A549 (cell line): ENCODE data around the gene NFATC4. TPM values are rescaled to one million over a fixed set of nuclear protein-coding genes. Genes with fewer than 3 reads are reported as not detected.

Source experiments
- ATAC-seq, 2 experiments: fragments of 200-7000 bp in 1 of 2; fragments of >200 bp in 1 of 2; cut with Nextera tagmentation in 1 of 2; cut with Tn5 transposase in 1 of 2; 3 replicates each; pipeline versions ENCODE4 v1.8.0 to v1.9.1; 2018 to 2020; ENCODE audit warnings: mild to moderate bottlenecking in 1 of 2, moderate library complexity in 1 of 2
- CTCF ChIA-PET: fragments of 300-600 bp; sonication (Branson Sonifier 250); formaldehyde crosslinking; extraction: SDS; loops from one replicate; lab custom pipeline; 2021; ENCODE audit warnings: antibody characterized with exemption, inconsistent platforms; lab: Yijun Ruan, JAX
- POLR2A ChIA-PET: fragments of 350-600 bp; formaldehyde crosslinking; extraction: SDS; loops from one replicate; lab custom pipeline; 2021; ENCODE audit warnings: antibody characterized with exemption, inconsistent platforms; lab: Yijun Ruan, JAX
- DNase-seq, 2 experiments: peaks; one replicate each; pipeline versions ENCODE4 v3.0.0 to v3.0.0-alpha.2; 2011 to 2016; ENCODE audit warnings: low read depth in 1 of 2, low spot score in 1 of 2
- FAIRE-seq: peaks from 2 replicates; lab custom pipeline; 2011; peaks lifted over from hg19 to GRCh38; lab: Jason Lieb, UNC
- H3K27ac ChIP-seq, 2 experiments: fragments of >200 bp; sonication (Bioruptor Twin); formaldehyde crosslinking; 3 replicates each; pipeline ENCODE4 v1.5.1; 2016 to 2017
- H3K4me1 ChIP-seq: fragments of >200 bp; sonication (Bioruptor Twin); formaldehyde crosslinking; 3 replicates; pipeline ENCODE4 v1.6.1; 2016
- H3K4me2 ChIP-seq: fragments of >200 bp; sonication (Bioruptor Twin); formaldehyde crosslinking; 3 replicates; pipeline ENCODE4 v1.6.1; 2016
- H3K4me3 ChIP-seq: fragments of >200 bp; sonication (Bioruptor Twin); formaldehyde crosslinking; 3 replicates; pipeline ENCODE4 v1.5.1; 2016
- H3K9me3 ChIP-seq: fragments of >200 bp; sonication (Bioruptor Twin); formaldehyde crosslinking; 3 replicates; pipeline ENCODE4 v1.6.1; 2016
- BHLHE40 ChIP-seq: IDR thresholded peaks from 2 replicates; pipeline ENCODE4 v1.6.1; 2012; ENCODE audit warnings: low read depth, low read length, inconsistent platforms
- E2F6 ChIP-seq: IDR thresholded peaks from 2 replicates; pipeline ENCODE4 v1.6.1; 2012; ENCODE audit warnings: low read depth, borderline replicate concordance
- EP300 ChIP-seq, 2 experiments: fragments of >200 bp; sonication (Bioruptor Twin); formaldehyde crosslinking; IDR thresholded peaks; 2 replicates in 1 of 2; 3 replicates in 1 of 2; pipeline ENCODE4 v1.6.1; 2016 to 2017
- FOXS1 ChIP-seq: fragments of 250-450 bp; sonication (Bioruptor Pico); IDR thresholded peaks from 2 replicates; pipeline ENCODE4 v1.5.0; 2020; ENCODE audit warnings: mild to moderate bottlenecking, moderate library complexity
- GATA3 ChIP-seq: IDR thresholded peaks from 2 replicates; pipeline ENCODE4 v1.6.1; 2012; ENCODE audit warnings: borderline replicate concordance
- MAFK ChIP-seq: fragments of 450-650 bp; IDR thresholded peaks from 2 replicates; pipeline ENCODE4 v1.6.1; 2014; ENCODE audit not compliant: partially characterized antibody
- SMC3 ChIP-seq: fragments of >200 bp; sonication (Bioruptor Twin); formaldehyde crosslinking; IDR thresholded peaks from 3 replicates; pipeline ENCODE4 v1.6.1; 2018; ENCODE audit warnings: inconsistent platforms
- SREBF2 ChIP-seq: fragments of 450-650 bp; IDR thresholded peaks from 2 replicates; pipeline ENCODE4 v1.6.1; 2014; ENCODE audit warnings: mild to moderate bottlenecking, moderate library complexity
- ZC3H11A ChIP-seq: fragments of 450-650 bp; IDR thresholded peaks from 2 replicates; pipeline ENCODE4 v1.6.1; 2014; ENCODE audit warnings: antibody characterized with exemption, mild to moderate bottlenecking
- ZNF302 ChIP-seq: fragments of 250-450 bp; sonication (Bioruptor Pico); IDR thresholded peaks from 2 replicates; pipeline ENCODE4 v1.9.0; 2021; ENCODE audit warnings: inconsistent platforms, mild to moderate bottlenecking, moderate library complexity
- WGBS: methylation state at CpG from one replicate; pipeline ENCODE4 v1.1.6; 2017; ENCODE audit errors: missing lambda C conversion rate; 5-methylcytosine and 5-hydroxymethylcytosine counted together
- polyA plus RNA-seq, 4 experiments: library from polyadenylated mRNA; depleted of rRNA in 3 of 4; stranded (reverse); fragments of >200 nt; fragmentation: RNase III in 1 of 4; extraction: RNeasy Plus Mini Kit Qiagen cat#74134 plus additional on column Dnase treatment in 1 of 4; gene quantifications; 2 replicates in 3 of 4; 3 replicates in 1 of 4; pipeline ENCODE4 v1.2.3, GENCODE V29; 2011 to 2017
- TF ChIP-seq, protein P1 (sequence below): fragments of >200 bp; sonication (Bioruptor Twin); formaldehyde crosslinking; IDR thresholded peaks from 2 replicates; pipeline ENCODE4 v1.6.1; 2016
- TF ChIP-seq, protein P2 (sequence below): fragments of >200 bp; sonication (Bioruptor Twin); formaldehyde crosslinking; IDR thresholded peaks from 3 replicates; pipeline ENCODE4 v1.5.1; 2016
- TF ChIP-seq, protein P3 (sequence below): fragments of >200 bp; sonication (Bioruptor Twin); formaldehyde crosslinking; IDR thresholded peaks from 3 replicates; pipeline ENCODE4 v1.6.1; 2016
- TF ChIP-seq, protein P4 (sequence below): IDR thresholded peaks from 2 replicates; pipeline ENCODE4 v1.6.1; 2012
- TF ChIP-seq, protein P5 (sequence below): IDR thresholded peaks from 2 replicates; pipeline ENCODE4 v1.6.1; 2012

Gene NFATC4
- polyA plus RNA-seq, 2 of the 4 experiments (the other 2 are of a cell fraction) = 0.04 to 0.32 TPM

DNA sequence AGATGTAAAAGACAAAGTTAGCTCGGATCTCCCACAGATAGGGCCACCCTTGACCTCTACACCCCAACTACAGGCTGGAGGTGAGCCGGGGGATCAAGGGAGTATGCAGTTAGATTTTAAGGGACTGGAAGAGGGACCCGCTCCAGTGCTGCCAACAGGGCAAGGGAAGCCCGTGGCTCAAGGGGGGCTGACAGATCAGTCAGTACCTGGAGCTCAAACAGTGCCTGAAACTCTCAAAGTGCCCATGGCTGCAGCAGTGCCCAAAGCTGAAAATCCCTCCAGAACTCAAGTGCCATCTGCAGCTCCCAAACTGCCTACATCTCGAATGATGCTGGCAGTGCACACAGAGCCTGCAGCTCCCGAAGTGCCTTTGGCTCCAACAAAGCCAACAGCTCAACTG lies 41.2 kb downstream of the NFATC4 start:
- no peak overlapping the region for H3K4me2 ChIP-seq
- ChIA-PET CTCF (interaction anchor here (0.7 to 16.5 kb wide), 11 partner anchors 9 to 103 kb away, joined by 3 to 254 read pairs (median 3); partner anchors contain the start of genes ADCY4, CBLN3, KHNYN and RIPK3), POLR2A (interaction anchor here (1.1 to 1.6 kb wide), 2 partner anchors 21 to 43 kb away, joined by 3 to 8 read pairs; partner anchors contain the start of genes CBLN3 and KHNYN)
- H3K4me1 ChIP-seq = no peaks in the 10 kb centered on the region
- H3K4me3 ChIP-seq = no peak overlapping the region
- no peak for ATAC-seq
- no peak for DNase-seq
- H3K27ac ChIP-seq = no peak overlapping the region
- WGBS = 37% methylated on average over 6 of the region's 6 CpGs
- TF ChIP-seq BHLHE40 (no peak), SMC3 (no peak), SREBF2 (no peak)
- TF ChIP-seq, protein P1, sequence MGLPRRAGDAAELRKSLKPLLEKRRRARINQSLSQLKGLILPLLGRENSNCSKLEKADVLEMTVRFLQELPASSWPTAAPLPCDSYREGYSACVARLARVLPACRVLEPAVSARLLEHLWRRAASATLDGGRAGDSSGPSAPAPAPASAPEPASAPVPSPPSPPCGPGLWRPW = no peak
- no peak for FAIRE-seq
- H3K9me3 ChIP-seq = no peaks in the 10 kb centered on the region

GRCh38 chr14:24409956-24410355 lies 42.0 kb downstream of the NFATC4 start:
- DNase-seq (no peak), ATAC-seq (no peak), FAIRE-seq (no peak)
- Histone ChIP-seq H3K4me3 (no peak overlapping the region), H3K9me3 (no peaks in the 10 kb centered on the region), H3K27ac (no peak overlapping the region), H3K4me2 (no peak overlapping the region), H3K4me1 (no peaks in the 10 kb centered on the region)
- no peak for TF ChIP-seq BHLHE40
- no peak for TF ChIP-seq FOXS1 (CRISPR knock-in tag)
- no peak for TF ChIP-seq E2F6
- TF ChIP-seq ZNF302 (CRISPR knock-in tag) = no peak
- no peak for TF ChIP-seq SREBF2
- TF ChIP-seq ZC3H11A = no peak
- TF ChIP-seq, protein P2, sequence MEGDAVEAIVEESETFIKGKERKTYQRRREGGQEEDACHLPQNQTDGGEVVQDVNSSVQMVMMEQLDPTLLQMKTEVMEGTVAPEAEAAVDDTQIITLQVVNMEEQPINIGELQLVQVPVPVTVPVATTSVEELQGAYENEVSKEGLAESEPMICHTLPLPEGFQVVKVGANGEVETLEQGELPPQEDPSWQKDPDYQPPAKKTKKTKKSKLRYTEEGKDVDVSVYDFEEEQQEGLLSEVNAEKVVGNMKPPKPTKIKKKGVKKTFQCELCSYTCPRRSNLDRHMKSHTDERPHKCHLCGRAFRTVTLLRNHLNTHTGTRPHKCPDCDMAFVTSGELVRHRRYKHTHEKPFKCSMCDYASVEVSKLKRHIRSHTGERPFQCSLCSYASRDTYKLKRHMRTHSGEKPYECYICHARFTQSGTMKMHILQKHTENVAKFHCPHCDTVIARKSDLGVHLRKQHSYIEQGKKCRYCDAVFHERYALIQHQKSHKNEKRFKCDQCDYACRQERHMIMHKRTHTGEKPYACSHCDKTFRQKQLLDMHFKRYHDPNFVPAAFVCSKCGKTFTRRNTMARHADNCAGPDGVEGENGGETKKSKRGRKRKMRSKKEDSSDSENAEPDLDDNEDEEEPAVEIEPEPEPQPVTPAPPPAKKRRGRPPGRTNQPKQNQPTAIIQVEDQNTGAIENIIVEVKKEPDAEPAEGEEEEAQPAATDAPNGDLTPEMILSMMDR = no peak
- TF ChIP-seq, protein P1 = no peak
- TF ChIP-seq, protein P3, sequence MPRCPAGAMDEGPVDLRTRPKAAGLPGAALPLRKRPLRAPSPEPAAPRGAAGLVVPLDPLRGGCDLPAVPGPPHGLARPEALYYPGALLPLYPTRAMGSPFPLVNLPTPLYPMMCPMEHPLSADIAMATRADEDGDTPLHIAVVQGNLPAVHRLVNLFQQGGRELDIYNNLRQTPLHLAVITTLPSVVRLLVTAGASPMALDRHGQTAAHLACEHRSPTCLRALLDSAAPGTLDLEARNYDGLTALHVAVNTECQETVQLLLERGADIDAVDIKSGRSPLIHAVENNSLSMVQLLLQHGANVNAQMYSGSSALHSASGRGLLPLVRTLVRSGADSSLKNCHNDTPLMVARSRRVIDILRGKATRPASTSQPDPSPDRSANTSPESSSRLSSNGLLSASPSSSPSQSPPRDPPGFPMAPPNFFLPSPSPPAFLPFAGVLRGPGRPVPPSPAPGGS = no peak
- TF ChIP-seq GATA3 = no peak
- no peak for TF ChIP-seq MAFK
- TF ChIP-seq EP300 (IDR thresholded peaks at IDR 0.05) = no peak
- TF ChIP-seq, protein P4, sequence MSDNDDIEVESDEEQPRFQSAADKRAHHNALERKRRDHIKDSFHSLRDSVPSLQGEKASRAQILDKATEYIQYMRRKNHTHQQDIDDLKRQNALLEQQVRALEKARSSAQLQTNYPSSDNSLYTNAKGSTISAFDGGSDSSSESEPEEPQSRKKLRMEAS = no peak
- TF ChIP-seq, protein P5, sequence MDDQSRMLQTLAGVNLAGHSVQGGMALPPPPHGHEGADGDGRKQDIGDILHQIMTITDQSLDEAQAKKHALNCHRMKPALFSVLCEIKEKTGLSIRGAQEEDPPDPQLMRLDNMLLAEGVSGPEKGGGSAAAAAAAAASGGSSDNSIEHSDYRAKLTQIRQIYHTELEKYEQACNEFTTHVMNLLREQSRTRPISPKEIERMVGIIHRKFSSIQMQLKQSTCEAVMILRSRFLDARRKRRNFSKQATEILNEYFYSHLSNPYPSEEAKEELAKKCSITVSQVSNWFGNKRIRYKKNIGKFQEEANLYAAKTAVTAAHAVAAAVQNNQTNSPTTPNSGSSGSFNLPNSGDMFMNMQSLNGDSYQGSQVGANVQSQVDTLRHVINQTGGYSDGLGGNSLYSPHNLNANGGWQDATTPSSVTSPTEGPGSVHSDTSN = no peak
- ChIA-PET POLR2A (interaction anchor here (1.1 to 1.6 kb wide), 2 partner anchors 20 to 44 kb away, joined by 3 to 8 read pairs; partner anchors contain the start of genes CBLN3 and KHNYN), CTCF (interaction anchor here (0.8 to 16.5 kb wide), 7 partner anchors 10 to 78 kb away, joined by 3 to 254 read pairs (median 4); partner anchors contain the start of genes ADCY4, CBLN3, KHNYN and RIPK3)
- WGBS = 18% methylated on average over 1 of the region's 10 CpGs
